Activated gamma-delta T cell treated with anti-CD3 and anti-CD28 coated beads, Interleukin-2, amount 50 U/mL, for 16 hours (primary cell): ENCODE data around the gene MEMO1.
"Not testable (repeated sequence)": the region's sequence is repeated elsewhere in the genome, so short reads cannot be mapped to it uniquely, and the experiment has no call there.

ENCODE experiments used
- DNase-seq: peaks from one replicate; pipeline ENCODE4 v3.0.0-alpha.2; 2020; ENCODE audit warnings: low read depth

The MEMO1 gene

DNA sequence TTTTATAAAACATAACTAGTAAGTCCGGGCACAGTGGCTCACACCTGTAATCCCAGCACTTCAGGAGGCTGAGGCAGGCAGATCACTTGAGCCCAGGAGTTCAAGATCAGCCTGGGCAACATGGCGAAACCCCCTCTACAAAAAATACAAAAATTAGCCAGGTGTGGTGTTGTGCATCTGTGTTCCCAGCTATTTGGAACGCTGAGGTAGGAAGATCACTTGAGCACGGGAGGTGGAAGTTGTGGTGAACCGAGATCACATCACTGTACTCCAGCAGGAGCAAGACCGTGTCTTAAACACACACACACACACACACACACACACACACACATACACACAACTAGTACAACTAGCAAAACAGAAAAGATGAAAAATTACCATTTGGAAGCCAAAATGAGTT is 103.3 kb downstream of the MEMO1 start:
- DNase-seq = not testable (repeated sequence)

DNA sequence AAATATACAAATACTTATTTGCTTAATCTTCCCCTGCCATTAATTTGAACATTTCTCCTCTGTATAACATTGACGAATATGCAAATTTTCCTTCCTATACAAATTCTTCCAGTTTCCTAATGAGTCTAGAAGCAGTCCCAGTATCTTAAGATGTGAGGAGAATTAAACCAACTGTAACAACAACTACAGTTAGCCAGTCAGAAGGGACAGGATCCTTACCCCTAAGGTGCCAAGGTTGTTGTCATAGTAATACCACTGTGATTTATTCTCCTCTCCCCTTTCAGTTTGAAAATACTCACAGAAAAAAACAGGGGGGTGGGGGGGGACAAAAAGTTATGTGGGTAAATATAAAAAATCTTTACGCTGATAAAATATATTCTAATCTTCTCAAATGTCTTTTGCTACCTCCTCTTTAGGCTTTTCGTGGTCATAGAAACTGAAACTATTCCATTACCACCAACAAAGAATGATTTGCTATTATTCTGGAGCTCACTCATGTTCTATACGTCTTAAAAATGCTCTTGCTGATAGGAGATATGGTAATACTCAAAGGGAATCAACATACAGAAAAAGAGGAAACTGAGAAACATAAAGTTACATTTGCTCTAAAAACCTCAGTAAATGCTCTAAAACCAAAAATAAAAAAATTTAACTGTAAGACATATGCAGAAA is 107.6 kb downstream of the MEMO1 start:
- no peak for DNase-seq

DNA sequence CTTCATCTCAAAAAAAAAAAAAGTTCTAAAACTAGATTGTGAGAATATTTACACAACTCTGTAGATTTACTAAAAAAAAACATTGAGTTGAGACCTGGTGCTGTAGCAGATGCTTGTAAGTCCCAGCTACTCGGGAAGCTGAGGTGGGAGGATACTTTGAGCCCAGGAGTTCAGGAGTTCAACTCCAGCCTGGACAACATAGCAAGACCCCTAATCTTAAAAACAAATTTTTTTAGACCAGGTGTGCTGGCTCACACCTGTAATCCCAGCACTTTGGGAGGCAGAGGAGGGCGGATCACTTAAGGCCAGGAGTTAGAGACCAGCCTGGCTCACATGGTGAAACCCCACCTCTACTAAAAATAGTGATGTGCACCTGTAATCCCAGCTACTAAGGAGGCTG is 108.9 kb downstream of the MEMO1 start:
- DNase-seq = no peak

DNA sequence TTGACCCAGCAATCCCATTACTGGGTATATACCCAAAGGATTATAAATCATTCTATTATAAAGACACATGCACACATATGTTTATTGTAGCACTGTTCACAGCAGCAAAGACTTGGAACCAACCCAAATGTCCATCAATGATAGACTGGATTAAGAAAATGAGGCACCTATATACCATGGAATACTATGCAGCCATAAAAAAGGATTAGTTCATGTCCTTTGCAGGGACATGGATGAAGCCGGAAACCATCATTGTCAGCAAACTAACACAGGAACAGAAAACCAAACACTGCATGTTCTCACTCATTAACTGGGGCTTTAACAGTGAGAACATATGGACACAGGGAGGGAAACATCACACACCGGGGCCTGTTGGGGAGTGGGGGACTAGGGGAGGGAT is 110.7 kb downstream of the MEMO1 start:
- not testable (repeated sequence) for DNase-seq

DNA sequence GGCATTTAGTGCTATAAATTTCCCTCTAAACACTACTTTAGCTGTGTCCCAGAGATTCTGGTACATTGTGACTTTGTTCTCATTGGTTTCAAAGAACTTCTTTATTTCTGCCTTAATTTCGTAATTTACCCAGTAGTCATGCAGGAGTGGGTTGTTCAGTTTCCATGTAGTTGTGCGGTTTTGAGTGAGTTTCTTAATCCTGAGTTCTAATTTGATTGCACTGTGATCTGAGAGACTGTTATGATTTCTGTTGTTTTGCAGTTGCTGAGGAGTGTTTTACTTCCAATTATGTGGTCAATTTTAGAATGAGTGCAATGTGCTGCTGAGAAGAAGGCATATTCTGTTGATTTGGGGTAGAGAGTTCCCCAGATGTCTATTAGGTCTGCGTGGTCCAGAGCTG is 112.5 kb downstream of the MEMO1 start:
- not testable (repeated sequence) for DNase-seq

DNA sequence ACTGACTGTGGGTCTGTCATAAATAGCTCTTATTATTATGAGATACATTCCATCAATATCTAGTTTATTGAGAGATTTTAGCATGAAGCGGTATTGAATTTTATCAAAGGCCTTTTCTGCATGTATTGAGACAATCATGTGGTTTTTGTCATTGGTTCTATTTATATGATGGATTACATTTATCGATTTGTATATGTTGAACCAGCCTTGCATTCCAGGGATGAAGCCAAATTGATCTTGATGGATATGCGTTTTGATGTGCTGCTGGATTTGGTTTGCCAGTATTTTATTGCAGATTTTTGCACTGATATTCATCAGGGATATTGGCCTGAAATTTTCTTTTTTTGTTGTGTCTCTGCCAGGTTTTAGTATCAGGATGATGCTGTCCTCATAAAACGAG is 113.5 kb downstream of the MEMO1 start:
- DNase-seq = not testable (repeated sequence)

DNA sequence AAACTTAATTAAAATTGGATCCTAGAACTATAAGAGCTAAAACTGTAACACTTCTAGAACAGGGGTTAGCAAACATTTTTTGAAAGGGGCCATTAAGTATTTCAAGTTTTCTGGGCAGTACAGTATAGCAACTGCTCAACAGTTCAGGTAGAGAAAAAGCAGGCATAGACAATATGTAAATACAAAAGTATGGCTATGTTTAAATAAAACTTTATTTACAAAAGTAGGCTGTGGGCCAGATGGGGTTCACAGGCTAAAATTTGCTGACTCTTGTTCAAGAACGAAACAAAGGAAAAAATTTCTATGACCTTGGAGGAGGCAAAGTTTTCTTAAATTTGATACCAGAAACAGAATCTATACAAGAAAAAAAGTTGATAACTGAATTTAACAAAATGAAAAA is 114.5 kb downstream of the MEMO1 start:
- no peak for DNase-seq

DNA sequence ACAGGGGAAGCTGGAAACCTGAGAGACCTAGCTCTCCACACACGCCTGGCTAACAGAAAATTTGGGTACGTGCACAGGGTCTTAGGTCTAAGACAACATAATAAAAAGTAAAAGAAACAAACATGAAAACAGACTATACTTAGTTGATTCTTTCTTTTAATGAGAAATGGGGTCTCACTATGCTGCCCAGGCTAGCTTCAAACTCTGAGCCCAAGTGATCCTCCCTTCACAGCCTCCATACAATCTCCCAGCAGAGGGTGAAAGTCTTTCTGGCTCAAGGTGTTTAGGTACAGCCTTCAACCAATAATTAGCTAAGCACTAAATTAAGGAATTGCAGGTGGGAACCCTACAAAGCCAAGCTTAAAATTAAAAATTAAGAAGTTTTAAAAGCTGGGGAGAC is 116.2 kb downstream of the MEMO1 start:
- DNase-seq = no peak

DNA sequence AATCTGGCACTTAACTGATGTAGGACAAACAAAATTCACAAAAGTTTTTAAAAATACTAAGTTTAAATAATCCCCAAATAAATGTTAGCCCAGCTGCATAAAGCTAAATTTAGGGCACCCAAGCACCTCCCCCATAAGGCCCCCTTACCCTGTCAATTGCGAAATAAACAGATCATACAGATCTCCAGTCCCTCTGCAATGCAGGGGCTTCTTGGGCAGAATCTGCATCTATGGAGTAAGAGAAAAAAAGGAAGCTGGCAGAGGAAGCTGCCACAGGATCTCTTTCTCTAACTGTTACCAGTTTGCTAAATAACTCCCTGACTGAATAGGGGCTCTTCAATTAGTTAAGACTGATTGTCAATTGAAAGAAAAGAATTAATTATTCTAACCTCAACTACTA is 117.7 kb downstream of the MEMO1 start:
- DNase-seq = no peak

DNA sequence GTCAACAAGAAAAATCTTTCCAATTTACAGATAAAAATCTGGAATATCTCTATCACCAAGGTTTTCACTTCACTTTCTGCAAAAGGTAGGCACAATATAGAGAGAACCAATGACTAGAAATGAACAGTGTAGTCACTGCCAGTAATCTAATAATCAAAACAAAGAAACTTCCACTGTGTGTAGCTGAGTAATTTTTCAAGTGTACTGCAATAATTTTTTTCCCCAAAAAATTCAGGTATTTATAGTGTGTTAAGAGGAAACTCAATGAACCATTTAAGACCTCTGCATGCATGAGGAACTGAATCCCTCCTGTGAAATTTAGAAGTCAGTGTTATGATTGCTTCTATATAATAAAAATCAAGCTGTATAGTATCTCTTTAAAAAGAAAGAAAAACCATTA is 121.8 kb downstream of the MEMO1 start:
- DNase-seq = no peak

DNA sequence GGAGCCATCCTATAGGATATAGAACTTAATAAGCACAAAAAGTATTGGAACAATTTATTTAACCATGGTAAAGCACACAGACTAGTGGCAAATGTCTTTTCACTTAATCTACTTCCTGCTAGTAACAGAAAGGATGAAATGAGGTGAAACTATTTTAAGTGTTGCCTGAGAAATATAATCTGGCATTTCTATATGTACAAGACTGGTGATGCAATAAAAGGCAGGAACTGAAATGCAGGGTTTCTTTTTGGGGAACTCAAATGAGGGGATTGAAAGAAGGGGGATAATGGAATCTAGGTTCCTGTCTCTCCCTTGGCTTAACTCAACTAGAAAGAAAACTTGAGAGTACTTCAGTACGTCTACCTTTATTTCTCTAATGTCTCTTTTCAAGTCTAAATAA is 122.3 kb downstream of the MEMO1 start:
- DNase-seq = no peak

DNA sequence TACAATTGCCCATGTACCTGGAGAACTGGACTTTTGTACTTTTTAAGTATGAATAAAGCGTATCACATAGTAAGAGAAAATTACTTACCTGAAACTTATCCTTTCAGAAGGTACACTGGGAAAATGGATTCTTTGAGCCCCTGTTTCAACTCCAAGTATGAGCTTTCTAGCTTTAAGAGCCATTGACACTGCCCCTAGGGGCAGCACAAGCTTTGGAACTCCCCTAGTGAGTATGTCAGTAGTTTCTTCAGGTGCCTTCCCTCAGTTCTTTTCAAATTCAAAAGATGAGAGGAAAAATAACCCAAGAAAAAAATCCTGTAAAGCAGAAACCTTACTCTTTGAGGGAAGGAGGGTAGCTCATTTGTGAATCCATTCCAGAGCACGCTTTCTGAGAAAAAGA is 124.1 kb downstream of the MEMO1 start:
- DNase-seq = no peak

DNA sequence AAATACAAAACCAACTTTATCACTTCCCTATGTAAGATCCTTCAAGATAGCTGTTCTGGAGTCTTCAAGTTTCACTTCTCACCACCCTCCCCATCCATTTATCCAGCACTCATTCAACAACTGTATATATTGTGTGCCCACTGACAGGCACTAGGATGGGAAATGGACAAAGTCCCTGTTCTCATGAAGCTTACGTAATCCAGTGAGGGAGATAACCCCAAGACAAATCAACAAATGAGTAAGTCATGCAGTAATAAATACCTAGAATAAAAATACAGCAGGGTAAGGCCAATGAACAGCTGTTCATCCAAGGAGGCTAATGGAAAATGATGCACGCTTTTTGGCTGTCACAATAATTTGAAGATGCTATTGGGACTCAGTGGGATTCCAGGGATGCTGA is 133.8 kb downstream of the MEMO1 start:
- no peak for DNase-seq

DNA sequence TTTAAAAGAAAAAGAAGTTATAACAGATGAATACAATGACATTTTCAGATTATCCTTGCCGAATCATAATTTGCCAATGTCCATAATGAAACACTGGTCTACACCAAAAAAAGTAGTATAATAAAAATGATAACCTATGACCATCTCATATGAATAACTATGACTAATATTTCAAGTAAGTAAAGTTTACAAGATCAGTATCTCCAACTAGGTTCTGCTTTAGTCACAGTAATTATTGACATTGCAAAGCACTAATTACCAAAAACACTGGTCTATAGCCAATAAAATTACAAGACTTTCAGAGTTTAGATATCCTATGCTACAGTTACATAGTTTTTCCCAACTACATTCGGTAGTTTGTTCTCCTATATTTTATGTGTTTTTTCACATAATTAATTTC is 136.7 kb downstream of the MEMO1 start:
- DNase-seq = no peak

DNA sequence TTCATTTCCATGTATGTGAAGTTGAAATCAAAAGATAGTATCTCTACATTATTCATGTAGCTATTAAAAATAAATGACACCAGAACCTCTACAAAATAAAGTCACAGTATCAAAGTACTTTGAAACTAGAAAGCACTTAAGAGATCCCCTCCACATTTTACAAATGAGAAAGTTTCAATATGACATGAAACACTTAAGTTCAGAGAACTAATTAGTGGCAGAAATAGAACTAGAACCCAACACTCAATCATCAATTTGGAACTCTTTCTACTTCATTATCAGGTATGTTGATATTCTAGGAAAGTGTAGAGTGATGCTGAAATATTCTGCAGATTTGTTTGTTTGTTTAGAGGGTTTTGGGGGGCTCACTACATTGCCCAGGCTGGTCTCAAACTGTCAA is 145.6 kb downstream of the MEMO1 start:
- DNase-seq = no peak

DNA sequence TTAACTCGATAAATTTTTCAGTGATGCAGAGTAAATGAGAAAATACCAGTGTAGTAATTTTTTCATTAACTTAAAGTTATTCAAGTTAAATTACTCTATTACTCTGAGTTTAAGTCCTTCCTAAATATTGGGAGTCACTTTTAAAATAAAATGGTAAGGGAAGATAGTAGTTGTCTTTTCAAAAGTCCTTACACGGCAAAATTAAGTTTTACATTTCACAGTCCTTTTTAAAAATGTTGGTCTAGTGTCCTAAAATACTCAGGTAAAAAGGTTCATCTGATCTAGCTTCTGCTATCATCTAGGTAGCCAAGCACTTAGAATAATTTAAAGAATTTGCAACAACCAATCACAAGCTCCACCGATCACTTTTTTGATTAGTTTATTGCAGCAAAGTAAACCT is 146.9 kb downstream of the MEMO1 start:
- no peak for DNase-seq

DNA sequence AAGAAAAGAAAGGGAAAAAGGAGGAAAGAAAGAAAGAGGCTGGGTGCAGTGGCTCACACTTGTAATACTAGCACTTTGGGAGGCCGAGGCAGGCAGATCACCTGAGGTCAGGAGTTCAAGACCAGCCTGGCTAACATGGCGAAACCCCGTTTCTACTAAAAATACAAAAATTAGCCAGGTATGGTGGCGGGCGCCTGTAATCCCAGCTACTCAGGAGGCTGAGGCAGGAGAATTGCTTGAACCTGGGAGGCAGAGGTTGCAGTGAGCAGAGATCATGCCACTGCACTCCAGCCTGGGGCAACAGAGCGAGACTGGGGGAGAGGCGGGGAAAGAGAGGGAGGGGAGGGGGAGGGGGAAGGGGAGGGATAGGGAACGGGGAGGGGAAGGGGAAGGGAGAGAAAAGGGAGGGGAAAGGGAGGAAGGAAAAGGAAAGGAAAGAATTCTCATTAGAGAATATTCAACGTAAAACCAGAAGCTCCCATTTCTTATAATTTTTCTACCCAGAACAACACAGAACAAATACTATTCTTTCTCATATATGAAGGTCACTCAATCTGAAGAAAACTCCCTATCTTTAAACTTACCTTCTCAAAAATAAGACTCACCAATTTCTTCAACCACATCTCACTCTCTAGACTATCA is 147.7 kb downstream of the MEMO1 start:
- not testable (repeated sequence) for DNase-seq

DNA sequence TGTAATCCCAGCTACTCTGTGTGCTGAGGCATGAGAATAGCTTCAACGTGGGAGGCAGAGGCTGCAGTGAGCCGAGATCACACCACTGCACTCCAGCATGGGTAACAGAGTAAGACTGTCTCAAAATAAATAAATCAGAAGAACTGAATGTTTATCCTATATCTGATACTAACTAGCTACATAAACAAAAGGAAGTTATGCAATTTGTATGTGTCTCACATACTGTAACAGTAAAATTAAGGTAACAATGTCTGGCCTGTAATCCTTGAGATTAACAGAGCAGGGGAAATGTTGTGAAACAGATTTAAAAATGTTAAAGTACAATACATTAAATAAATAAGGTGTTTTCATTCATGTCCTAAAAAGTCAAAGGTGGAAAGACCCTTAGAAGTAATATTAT is 150.8 kb downstream of the MEMO1 start:
- no peak for DNase-seq

DNA sequence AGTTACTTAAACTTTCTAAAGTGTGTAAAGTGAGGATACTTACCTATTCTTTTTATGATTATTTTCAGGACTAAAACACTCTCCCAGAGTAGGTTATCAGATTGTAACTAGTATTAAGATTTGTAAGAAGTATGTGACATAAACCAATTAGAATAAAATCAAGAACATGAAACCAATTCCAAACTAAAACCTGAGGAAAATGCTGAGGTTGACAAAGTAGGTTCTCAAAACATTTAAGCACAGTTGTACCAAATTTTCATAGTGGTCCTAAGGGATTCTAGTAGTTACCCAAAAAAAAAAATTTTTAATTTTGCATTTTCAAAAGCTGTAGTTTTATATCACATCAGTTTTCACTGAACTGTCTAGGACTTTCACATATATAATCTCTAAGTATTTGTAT is 157.3 kb downstream of the MEMO1 start:
- no peak for DNase-seq

DNA sequence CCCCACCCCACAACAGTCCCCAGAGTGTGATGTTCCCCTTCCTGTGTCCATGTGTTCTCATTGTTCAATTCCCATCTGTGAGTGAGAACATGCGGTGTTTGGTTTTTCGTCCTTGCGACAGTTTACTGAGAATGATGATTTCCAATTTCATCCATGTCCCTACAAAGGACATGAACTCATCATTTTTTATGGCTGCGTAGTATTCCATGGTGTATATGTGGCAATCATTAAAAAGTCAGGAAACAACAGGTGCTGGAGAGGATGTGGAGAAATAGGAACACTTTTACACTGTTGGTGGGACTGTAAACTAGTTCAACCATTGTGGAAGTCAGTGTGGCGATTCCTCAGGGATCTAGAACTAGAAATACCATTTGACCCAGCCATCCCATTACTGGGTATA is 168.7 kb downstream of the MEMO1 start:
- DNase-seq = not testable (repeated sequence)

DNA sequence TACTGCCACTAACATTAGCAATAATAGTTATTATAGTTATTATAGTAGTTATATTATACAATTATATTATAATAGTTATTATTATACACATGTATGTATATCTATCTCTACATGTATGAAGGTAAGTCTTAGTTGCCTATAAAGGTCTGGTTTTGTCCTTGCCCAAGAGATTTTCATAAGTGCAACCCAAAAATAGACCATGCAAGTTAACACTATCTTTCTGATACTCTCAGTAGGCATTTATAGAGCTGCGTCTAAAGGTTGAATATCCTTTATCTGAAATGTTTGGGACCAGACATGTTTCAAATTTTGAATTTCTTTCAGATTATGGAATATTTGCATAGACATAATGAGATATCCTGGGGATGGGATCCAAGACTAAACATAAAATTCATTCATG is 175.4 kb downstream of the MEMO1 start:
- DNase-seq = no peak

DNA sequence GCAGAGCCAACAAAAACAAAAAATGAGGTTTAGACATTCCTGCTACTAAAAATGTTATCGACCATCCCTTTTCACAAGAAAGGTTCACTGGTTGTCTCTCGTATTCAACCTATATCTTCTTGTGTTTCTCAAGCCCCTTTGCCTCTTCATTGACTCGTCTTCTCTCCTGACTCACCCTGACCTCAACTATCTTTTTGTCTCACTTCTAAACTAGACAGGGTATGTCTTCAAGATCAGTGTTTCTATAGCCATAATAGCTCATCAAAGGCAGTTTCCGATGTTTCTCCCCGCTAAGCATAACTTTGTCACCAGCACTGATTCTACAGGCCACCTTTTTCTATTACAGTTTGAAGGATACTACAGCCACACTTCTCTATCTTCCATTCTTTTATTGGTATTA is 178.4 kb downstream of the MEMO1 start:
- no peak for DNase-seq

DNA sequence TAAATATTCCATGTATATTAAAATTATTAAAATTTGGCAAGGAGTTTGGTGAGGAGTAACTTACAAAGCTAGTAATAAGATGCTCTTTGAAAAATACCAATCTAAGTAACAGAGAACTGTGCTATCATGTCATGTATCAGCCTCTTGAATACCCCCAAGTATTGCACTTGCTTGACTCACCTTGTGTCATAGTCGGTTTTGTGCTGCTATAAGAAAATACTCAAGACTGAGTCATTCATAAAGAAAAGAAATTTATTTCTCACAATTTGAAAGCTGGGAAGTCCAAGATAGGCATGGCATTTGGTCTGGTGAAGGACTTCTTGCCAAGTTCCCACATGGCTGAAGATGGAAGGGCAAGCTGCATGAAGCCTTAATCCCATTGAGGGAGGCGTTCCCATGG is 179.2 kb downstream of the MEMO1 start:
- DNase-seq = no peak

DNA sequence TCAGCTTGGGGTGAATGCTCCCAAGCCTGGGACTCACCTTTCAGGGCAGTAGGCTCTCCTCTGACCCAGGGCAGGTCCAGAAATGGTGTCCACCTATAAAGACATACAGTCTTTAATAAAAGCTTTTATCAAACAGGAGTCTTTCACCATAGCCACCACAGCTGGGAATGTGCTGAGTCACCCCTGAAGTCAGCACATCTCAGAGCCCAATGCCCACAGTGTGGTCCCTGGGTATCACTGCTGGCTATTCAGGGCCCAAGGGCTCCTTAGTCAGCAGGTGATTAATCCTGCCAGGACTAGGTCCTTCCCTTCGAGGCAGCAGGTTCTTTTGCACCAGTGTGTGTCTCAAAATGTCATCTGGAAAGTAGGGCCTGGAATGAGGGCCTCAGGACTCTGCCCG is 181.9 kb downstream of the MEMO1 start:
- no peak for DNase-seq
